ENCODE measurements around the gene TOMM22. TPM values are rescaled to one million over a fixed set of nuclear protein-coding genes. Genes with fewer than 3 reads are reported as not detected.

TOMM22 gene
- total and polyA plus RNA-seq, 2 donors (not counting 1 experiment from before 2014, with no cell fraction given), result 61.1 to 80.3 TPM

DNA sequence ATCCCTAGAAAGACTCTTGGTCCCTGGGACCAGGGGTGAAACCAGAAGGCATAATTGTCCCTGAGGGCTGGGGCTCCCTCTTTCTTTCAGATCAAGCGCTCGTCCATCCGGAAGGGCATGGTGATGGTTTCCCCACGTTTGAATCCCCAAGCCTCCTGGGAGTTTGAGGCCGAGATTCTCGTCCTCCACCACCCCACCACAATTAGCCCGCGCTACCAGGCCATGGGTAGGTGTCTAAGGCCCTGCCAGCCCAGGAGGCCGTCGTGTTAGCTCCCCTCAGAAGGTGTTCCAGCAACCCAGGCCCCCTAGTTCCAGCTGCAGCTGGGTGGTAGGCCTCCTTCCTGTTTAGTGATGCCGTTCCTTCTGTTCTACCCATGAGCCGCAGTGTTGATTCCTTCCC lies 45.4 kb downstream of the TOMM22 start:
- DNase-seq (ENCODE audit: low read depth in 2 of 2), result no peak
- H3K4me3 ChIP-seq (replicated peaks in 1 of 4; ENCODE audit: control extremely low read depth in 1 of 4, insufficient read depth in 1 of 4, low read depth in 3 of 4, low read length in 4 of 4), result no peak overlapping the region
- no peak overlapping the region for H2AFZ ChIP-seq (ENCODE audit: low read length)
- H3K4me2 ChIP-seq (ENCODE audit: extremely low read depth, insufficient read depth, low read length), result no peak overlapping the region
- H3K9me3 ChIP-seq (ENCODE audit: control insufficient read depth, insufficient read depth, low read depth, low read length), result no peaks in the 10 kb centered on the region
- H4K20me1 ChIP-seq (ENCODE audit: control insufficient read depth, extremely low read depth, insufficient read depth, low read length), result no peaks in the 10 kb centered on the region
- TF ChIP-seq CTCF (conservative IDR thresholded peaks at IDR 0.05 in 1 of 2, IDR thresholded peaks at IDR 0.05 in 1 of 2; ENCODE audit: low read depth in 1 of 2, low read length in 2 of 2) (no peak), EZH2 (IDR thresholded peaks at IDR 0.05; ENCODE audit: low read length, missing control alignments) (no peak)
- H3K4me1 ChIP-seq (ENCODE audit: control insufficient read depth, extremely low read depth, insufficient read depth, low read length), result no peaks in the 10 kb centered on the region
- H3K79me2 ChIP-seq (ENCODE audit: control insufficient read depth, insufficient read depth, low read length), result no peaks in the 10 kb centered on the region
- H3K27ac ChIP-seq (ENCODE audit: insufficient read depth, low read length), result no peak overlapping the region
- no peak overlapping the region for H3K9ac ChIP-seq (ENCODE audit: insufficient read depth, low read length)
- H3K27me3 ChIP-seq (ENCODE audit: control insufficient read depth, insufficient read depth, low read length), result no peaks in the 10 kb centered on the region
- peaks cover 49% of the 10 kb centered on the region for H3K36me3 ChIP-seq (ENCODE audit: control insufficient read depth, insufficient read depth, low read length)

DNA sequence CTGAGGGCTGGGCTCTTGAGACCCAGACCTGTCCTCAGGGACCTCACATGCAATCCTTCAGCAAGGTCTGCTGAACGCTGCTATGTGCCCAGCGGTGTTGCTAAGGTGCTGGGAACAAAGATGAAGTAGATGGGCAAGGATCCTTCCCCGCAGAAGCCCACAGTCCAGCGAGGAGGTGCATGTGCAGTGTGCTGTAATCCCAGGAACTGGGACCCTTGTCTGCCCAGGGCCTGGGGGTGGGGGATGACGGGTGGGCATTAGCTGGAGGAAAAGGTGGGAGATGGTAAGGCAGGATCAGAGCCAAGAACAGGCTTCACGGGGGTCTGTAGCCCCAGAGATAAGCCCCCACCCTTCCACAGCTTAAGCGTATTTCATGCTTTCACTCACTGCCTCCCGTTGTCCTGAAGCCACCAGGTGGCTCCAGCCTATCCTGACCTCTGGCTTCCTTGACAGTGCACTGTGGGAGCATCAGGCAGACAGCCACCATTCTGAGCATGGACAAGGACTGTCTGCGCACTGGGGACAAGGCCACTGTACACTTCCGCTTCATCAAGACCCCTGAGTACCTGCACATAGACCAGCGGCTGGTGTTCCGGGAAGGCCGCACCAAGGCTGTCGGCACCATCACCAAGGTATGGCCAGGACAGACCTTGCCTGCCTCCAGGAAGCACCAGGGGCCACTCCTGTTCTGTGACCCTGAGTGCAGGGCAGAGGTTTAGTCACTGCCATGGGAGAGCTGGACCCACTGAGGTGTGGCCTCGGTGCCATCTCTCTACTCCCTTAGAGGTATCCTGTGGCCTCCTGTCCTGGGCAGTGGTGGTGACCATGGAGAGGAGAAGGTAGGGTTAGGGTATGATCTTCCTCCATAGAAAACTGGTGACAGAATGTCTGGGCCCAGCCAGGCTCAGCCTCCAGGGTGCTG lies 46.0 kb downstream of the TOMM22 start:
- H3K4me2 ChIP-seq (ENCODE audit: extremely low read depth, insufficient read depth, low read length), result no peak overlapping the region
- DNase-seq (ENCODE audit: low read depth in 2 of 2), result no peak
- no peaks in the 10 kb centered on the region for H3K79me2 ChIP-seq (ENCODE audit: control insufficient read depth, insufficient read depth, low read length)
- H3K9me3 ChIP-seq (ENCODE audit: control insufficient read depth, insufficient read depth, low read depth, low read length), result no peaks in the 10 kb centered on the region
- H2AFZ ChIP-seq (ENCODE audit: low read length), result no peak overlapping the region
- H3K27me3 ChIP-seq (ENCODE audit: control insufficient read depth, insufficient read depth, low read length), result no peaks in the 10 kb centered on the region
- TF ChIP-seq EZH2 (IDR thresholded peaks at IDR 0.05; ENCODE audit: low read length, missing control alignments), result no peak
- no peak for TF ChIP-seq CTCF (conservative IDR thresholded peaks at IDR 0.05 in 1 of 2, IDR thresholded peaks at IDR 0.05 in 1 of 2; ENCODE audit: low read depth in 1 of 2, low read length in 2 of 2)
- H3K9ac ChIP-seq (ENCODE audit: insufficient read depth, low read length), result peak overlapping the region; percentile 5
- no peaks in the 10 kb centered on the region for H3K4me1 ChIP-seq (ENCODE audit: control insufficient read depth, extremely low read depth, insufficient read depth, low read length)
- H3K27ac ChIP-seq (ENCODE audit: insufficient read depth, low read length), result no peak overlapping the region
- no peaks in the 10 kb centered on the region for H4K20me1 ChIP-seq (ENCODE audit: control insufficient read depth, extremely low read depth, insufficient read depth, low read length)
- H3K4me3 ChIP-seq (replicated peaks in 1 of 4; ENCODE audit: control extremely low read depth in 1 of 4, insufficient read depth in 1 of 4, low read depth in 3 of 4, low read length in 4 of 4), result no peak overlapping the region
- H3K36me3 ChIP-seq (ENCODE audit: control insufficient read depth, insufficient read depth, low read length), result peaks cover 48% of the 10 kb centered on the region

GRCh38 chr22:38728871-38729796 lies 47.4 kb downstream of the TOMM22 start:
- no peaks in the 10 kb centered on the region for H3K27me3 ChIP-seq (ENCODE audit: control insufficient read depth, insufficient read depth, low read length)
- no peaks in the 10 kb centered on the region for H3K9me3 ChIP-seq (ENCODE audit: control insufficient read depth, insufficient read depth, low read depth, low read length)
- peaks cover 47% of the 10 kb centered on the region for H3K36me3 ChIP-seq (ENCODE audit: control insufficient read depth, insufficient read depth, low read length)
- peaks cover 6% of the 10 kb centered on the region for H3K4me1 ChIP-seq (ENCODE audit: control insufficient read depth, extremely low read depth, insufficient read depth, low read length)
- H2AFZ ChIP-seq (ENCODE audit: low read length), result no peak overlapping the region
- no peak overlapping the region for H3K4me3 ChIP-seq (replicated peaks in 1 of 4; ENCODE audit: control extremely low read depth in 1 of 4, insufficient read depth in 1 of 4, low read depth in 3 of 4, low read length in 4 of 4)
- no peaks in the 10 kb centered on the region for H3K79me2 ChIP-seq (ENCODE audit: control insufficient read depth, insufficient read depth, low read length)
- no peak overlapping the region for H3K4me2 ChIP-seq (ENCODE audit: extremely low read depth, insufficient read depth, low read length)
- H3K27ac ChIP-seq (ENCODE audit: insufficient read depth, low read length), result no peak overlapping the region
- H4K20me1 ChIP-seq (ENCODE audit: control insufficient read depth, extremely low read depth, insufficient read depth, low read length), result no peaks in the 10 kb centered on the region
- H3K9ac ChIP-seq (ENCODE audit: insufficient read depth, low read length), result no peak overlapping the region
- no peak for DNase-seq (ENCODE audit: low read depth in 2 of 2)
- TF ChIP-seq CTCF (conservative IDR thresholded peaks at IDR 0.05 in 1 of 2, IDR thresholded peaks at IDR 0.05 in 1 of 2; ENCODE audit: low read depth in 1 of 2, low read length in 2 of 2), result no peak
- no peak for TF ChIP-seq EZH2 (IDR thresholded peaks at IDR 0.05; ENCODE audit: low read length, missing control alignments)

All from fibroblast of lung (primary cell).